CD8-positive, alpha-beta T cell (primary cell): ENCODE measurements around the gene TAAR8. TPM values are rescaled to one million over a fixed set of nuclear protein-coding genes. Genes with fewer than 3 reads are reported as not detected.

Experiments
- total RNA-seq, 46 experiments: library from RNA in 2 of 46; stranded (reverse) in 2 of 46; gene quantifications; one replicate each; pipeline ENCODE4 v1.2.3 and lab custom pipeline; 2021 to 2026

TAAR8 gene
- total RNA-seq, 2 experiments from 2014 or later = not detected

Other genes with a start within 250 kb of the TAAR8 start
- gene MOXD1, start 151.2 kb upstream of the TAAR8 start, total RNA-seq = not detected
- 1 to 10 TPM; 5.4 to 5.5 TPM for gene STX7, start 39.6 kb upstream of the TAAR8 start, total RNA-seq
- gene TAAR9, start 14.4 kb upstream of the TAAR8 start, total RNA-seq = not detected
- gene TAAR6, start 17.6 kb downstream of the TAAR8 start, total RNA-seq = not detected
- not detected for gene TAAR5, start 37.1 kb downstream of the TAAR8 start, total RNA-seq
- not detected for gene TAAR2, start 71.6 kb downstream of the TAAR8 start, total RNA-seq
- gene TAAR1, start 106.5 kb downstream of the TAAR8 start, total RNA-seq = not detected
- not detected for gene VNN1, start 161.4 kb downstream of the TAAR8 start, total RNA-seq
- gene VNN2, start 205.2 kb downstream of the TAAR8 start, total RNA-seq = 1 to 10 TPM; 8.0 to 8.3 TPM
- gene SLC18B1, start 246.0 kb downstream of the TAAR8 start, total RNA-seq = 10 to 100 TPM in 1 of 2 experiments, 1 to 10 TPM in 1; 10.0 to 11.8 TPM